ENCODE data around the gene MLYCD. TPM values are rescaled to one million over a fixed set of nuclear protein-coding genes. Genes with fewer than 3 reads are reported as not detected.
A peak's percentile ranks its signal among the peaks of the same experiment; 100 is the strongest.

Gene MLYCD
- total RNA-seq, 1 donor from 2014 or later: 2.8 TPM

DNA sequence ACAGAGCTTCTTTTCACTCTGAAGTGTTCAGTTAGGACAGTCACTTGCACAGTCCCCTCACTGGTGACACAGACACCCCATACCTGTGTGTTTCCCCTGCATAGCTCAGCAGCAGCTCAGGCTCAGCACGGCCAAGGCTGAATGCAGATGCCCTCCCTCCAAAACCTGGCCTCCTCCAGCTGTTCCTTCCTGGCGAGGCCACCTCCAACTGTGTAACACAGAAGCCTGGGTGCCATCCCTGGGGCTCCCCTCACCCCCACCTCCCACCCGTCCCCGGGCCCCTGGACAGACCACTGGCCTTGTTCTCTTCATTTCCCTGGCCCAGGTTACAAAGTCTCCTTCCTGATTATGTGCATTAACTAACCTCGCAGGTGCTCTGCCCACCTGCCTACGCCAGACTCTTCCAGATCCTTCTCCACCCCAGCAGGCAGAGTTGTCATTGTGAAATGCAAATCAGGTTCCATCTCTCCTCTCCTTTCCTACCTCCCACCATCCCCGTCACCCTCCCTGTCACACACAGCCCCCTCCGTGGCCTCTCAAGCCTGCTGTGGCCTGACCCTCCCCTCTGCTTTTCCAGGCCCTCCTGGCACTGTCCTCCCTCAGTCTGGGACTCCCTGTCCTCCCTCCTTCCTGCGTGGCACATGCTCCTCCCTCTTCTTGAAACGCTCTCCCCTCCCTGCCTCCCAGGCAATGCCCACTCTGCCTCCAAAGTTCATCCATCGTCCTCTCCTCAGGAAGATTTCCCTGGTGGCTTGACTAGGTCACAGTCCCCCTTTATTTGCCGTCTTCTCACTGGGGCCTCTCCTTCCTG, 26.4 kb downstream of the MLYCD start:
- Mint-ChIP-seq H3K27ac (ENCODE audit: unreplicated experiment) (no peak overlapping the region), H3K4me3 (ENCODE audit: unreplicated experiment) (no peak overlapping the region)

DNA sequence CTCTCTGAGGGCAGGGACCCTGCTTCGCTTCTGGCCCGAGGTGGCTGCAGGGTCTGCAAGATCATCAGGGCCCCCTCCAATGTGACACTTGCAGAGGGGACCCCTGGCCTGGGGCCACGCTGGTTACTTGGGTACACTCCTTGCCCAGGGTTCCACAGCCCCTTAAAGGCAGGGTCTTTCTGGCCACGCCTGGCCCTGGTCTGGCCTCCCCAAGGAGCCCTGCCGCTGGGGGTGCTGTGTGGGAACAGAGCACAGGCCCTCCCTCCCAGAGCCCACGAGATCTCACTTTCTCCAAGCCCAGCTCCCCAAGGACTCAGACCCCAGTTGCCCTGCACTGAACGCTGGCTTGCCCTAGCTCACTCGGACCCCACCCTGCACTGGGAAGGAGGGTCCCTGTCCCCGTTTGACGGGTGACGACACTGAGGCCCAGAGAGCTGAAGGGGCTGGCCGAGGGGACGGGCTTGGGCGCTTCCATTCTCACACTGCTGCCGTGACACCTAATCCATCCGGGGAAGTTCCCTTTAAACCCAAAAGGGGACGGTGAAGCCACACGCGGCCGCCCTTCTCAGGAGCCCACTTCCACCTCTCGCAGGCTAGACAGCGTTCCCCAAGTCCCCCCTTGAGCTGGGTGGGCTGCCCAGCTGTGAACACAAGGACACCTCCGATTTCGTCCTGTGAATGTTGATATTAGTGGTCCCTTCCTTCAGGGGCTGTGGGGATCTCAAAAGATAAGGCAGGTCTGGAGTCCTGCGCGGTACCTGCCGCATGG, 27.2 kb downstream of the MLYCD start:
- TF ChIP-seq, protein P1, sequence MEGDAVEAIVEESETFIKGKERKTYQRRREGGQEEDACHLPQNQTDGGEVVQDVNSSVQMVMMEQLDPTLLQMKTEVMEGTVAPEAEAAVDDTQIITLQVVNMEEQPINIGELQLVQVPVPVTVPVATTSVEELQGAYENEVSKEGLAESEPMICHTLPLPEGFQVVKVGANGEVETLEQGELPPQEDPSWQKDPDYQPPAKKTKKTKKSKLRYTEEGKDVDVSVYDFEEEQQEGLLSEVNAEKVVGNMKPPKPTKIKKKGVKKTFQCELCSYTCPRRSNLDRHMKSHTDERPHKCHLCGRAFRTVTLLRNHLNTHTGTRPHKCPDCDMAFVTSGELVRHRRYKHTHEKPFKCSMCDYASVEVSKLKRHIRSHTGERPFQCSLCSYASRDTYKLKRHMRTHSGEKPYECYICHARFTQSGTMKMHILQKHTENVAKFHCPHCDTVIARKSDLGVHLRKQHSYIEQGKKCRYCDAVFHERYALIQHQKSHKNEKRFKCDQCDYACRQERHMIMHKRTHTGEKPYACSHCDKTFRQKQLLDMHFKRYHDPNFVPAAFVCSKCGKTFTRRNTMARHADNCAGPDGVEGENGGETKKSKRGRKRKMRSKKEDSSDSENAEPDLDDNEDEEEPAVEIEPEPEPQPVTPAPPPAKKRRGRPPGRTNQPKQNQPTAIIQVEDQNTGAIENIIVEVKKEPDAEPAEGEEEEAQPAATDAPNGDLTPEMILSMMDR (IDR thresholded peaks at IDR 0.05; ENCODE audit: insufficient read depth, low read depth, low read length): no peak
- Histone ChIP-seq H3K4me3 (ENCODE audit: insufficient read depth, low read depth, low read length) (no peak overlapping the region), H3K4me2 (ENCODE audit: low read length) (peak overlapping the region; percentile 82), H3K36me3 (ENCODE audit: insufficient read depth, low read length) (no peaks in the 10 kb centered on the region), H3K4me1 (ENCODE audit: insufficient read depth, low read length) (peaks cover 4% of the 10 kb centered on the region), H3K79me2 (ENCODE audit: insufficient read depth, low read length) (no peaks in the 10 kb centered on the region), H3K9me3 (ENCODE audit: insufficient read depth, low read depth, low read length) (no peaks in the 10 kb centered on the region), H3K27me3 (ENCODE audit: insufficient read depth, low read length) (peaks cover 2% of the 10 kb centered on the region), H2AFZ (ENCODE audit: low read depth, low read length) (peak overlapping the region; percentile 59), H4K20me1 (ENCODE audit: insufficient read depth, low read length) (no peaks in the 10 kb centered on the region), H3K27ac (ENCODE audit: low read depth, low read length) (no peak overlapping the region), H3K9ac (ENCODE audit: low read length) (no peak overlapping the region)
- DNase-seq (ENCODE audit: low read depth) (no peak), FAIRE-seq (no peak)
- Mint-ChIP-seq H3K36me3 (ENCODE audit: low read depth, unreplicated experiment) (peaks cover 15% of the 10 kb centered on the region), H3K9me3 (ENCODE audit: unreplicated experiment) (no peaks in the 10 kb centered on the region), H3K27ac (ENCODE audit: unreplicated experiment) (no peak overlapping the region), H3K4me3 (ENCODE audit: unreplicated experiment) (no peak overlapping the region), H3K27me3 (ENCODE audit: low read depth, unreplicated experiment) (peaks cover 8% of the 10 kb centered on the region), H3K4me1 (ENCODE audit: low read depth, unreplicated experiment) (peaks cover 3% of the 10 kb centered on the region)

More for the DNA sequence above, 26.4 kb downstream of the MLYCD start:
- DNase-seq (ENCODE audit: low read depth) (no peak), FAIRE-seq (no peak)
- Histone ChIP-seq H3K79me2 (ENCODE audit: insufficient read depth, low read length) (no peaks in the 10 kb centered on the region), H4K20me1 (ENCODE audit: insufficient read depth, low read length) (no peaks in the 10 kb centered on the region), H3K36me3 (ENCODE audit: insufficient read depth, low read length) (no peaks in the 10 kb centered on the region), H3K27me3 (ENCODE audit: insufficient read depth, low read length) (no peaks in the 10 kb centered on the region), H3K4me3 (ENCODE audit: insufficient read depth, low read depth, low read length) (no peak overlapping the region), H3K4me1 (ENCODE audit: insufficient read depth, low read length) (peaks cover 4% of the 10 kb centered on the region), H3K9me3 (ENCODE audit: insufficient read depth, low read depth, low read length) (no peaks in the 10 kb centered on the region), H3K27ac (ENCODE audit: low read depth, low read length) (no peak overlapping the region), H3K9ac (ENCODE audit: low read length) (no peak overlapping the region), H3K4me2 (ENCODE audit: low read length) (no peak overlapping the region), H2AFZ (ENCODE audit: low read depth, low read length) (no peak overlapping the region)
- Mint-ChIP-seq H3K36me3 (ENCODE audit: low read depth, unreplicated experiment) (peaks cover 15% of the 10 kb centered on the region), H3K4me1 (ENCODE audit: low read depth, unreplicated experiment) (peaks cover 3% of the 10 kb centered on the region), H3K9me3 (ENCODE audit: unreplicated experiment) (peaks cover 2% of the 10 kb centered on the region), H3K27me3 (ENCODE audit: low read depth, unreplicated experiment) (peaks cover 8% of the 10 kb centered on the region)
- no peak for TF ChIP-seq EZH2 (IDR thresholded peaks at IDR 0.05; ENCODE audit: insufficient read depth, low read length)
- TF ChIP-seq, protein P1 (IDR thresholded peaks at IDR 0.05; ENCODE audit: insufficient read depth, low read depth, low read length): no peak

All from astrocyte (in vitro differentiated cells and primary cell).